D341Med (cell line): Measurements from ENCODE around the gene FCER1A.
"Not testable (repeated sequence)": the region's sequence is repeated elsewhere in the genome, so short reads cannot be mapped to it uniquely, and the experiment has no call there.

Experiments
- DNase-seq: peaks from one replicate; pipeline ENCODE4 v3.0.0; 2012; ENCODE audit warnings: low spot score

The FCER1A gene

DNA sequence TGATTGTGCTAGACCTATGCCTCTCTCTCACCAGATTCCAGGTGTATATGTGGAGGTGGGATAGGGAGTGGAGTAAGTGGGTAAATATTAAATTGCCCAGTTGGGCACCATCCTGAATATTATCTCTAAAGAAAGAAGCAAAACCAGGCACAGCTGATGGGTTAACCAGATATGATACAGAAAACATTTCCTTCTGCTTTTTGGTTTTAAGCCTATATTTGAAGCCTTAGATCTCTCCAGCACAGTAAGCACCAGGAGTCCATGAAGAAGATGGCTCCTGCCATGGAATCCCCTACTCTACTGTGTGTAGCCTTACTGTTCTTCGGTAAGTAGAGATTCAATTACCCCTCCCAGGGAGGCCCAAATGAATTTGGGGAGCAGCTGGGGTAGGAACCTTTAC is at the start of gene FCER1A:
TSS of gene FCER1A (plus strand) at position 242 of the 400 bp plus-strand sequence. CDS start at position 271, 29 bp downstream.
- DNase-seq: no peak

DNA sequence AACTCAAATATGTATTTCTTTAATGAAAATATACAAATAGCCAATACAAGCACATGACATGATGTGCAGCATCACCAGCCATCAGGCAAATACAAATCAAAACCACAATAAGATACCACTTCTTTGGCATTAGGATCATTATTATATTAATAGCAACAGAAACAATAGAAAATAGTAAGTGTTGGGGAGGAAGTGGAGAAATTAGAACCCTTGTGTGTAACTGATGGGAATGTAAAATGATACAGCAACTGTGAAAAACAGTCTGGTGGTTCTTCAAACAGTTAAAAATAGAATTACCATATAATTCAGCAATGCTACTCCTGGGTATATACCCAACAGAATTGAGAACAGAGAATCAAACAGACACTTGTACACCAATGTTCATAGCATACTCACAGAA is 40.8 kb upstream of the FCER1A start:
- no peak for DNase-seq

DNA sequence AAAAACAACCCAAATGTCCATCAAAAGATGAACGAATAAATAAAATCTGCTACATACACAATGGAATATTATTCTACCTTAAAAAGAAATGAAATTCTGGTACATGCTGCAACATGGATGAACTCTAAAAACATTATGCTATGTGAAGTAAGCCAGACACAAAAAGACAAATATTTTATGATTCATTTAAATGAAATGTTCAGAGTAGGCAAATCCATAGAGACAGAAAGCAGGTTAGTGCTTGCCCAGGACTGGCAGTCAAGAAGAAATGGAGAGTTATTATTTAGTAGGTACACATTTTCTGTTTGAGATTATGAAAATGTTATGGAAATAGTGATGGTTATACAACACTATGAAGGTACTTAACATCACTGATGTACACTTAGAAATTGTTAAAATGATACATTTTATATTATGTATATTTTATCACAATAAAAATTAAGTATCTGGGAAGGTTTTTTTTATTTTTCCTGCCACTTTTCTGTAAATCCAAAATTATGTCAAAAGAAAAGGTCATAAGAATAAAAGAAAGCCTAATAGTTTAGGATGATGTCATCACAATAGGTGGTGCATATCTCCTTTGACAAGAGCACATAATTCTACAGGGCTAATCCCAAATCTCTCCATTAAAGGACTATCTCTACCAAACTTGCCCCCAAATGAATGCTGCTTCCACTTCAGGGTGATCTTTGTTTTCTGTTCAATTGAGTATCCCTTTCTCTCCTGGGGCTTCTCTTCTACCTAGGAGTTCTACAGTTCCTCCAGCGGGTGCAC is 40.2 kb upstream of the FCER1A start:
- DNase-seq: no peak

DNA sequence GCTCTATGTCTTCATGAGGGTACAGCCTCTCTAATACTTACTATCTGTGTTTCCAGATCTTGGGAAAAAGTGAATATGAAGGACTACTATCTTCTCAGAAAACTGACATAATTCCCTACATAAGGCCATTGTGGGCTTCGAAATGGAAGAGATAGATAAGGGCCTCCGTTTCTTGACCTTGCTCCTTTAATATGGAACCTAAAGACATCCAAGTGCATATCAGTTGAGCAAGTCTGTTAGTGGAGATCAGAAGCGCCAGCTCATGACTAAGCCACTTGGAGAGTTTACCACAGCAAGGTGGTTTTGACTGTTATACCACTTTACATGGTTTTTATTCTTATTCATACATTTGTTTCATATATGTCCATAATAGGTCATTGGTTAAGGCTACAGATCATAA is 35.3 kb upstream of the FCER1A start:
- no peak for DNase-seq

DNA sequence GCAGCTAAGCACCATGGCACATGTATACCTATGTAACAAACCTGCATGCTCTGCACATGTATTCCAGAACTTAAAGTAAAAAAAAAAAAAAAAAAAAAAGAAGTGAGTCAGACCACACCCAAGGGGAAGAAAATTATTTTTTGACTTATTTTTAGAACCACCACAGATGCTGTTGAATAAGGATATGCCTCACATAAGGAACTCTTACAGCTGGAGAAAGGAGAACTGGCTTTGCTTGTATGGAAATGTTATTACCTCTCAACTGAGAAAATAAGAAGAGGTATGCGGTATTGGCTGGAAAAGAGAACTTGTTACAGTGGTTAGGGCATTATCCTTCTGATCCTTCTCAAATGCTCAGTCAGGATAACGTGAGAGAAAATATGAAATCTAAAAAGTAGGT is 27.5 kb upstream of the FCER1A start:
- DNase-seq: no peak

DNA sequence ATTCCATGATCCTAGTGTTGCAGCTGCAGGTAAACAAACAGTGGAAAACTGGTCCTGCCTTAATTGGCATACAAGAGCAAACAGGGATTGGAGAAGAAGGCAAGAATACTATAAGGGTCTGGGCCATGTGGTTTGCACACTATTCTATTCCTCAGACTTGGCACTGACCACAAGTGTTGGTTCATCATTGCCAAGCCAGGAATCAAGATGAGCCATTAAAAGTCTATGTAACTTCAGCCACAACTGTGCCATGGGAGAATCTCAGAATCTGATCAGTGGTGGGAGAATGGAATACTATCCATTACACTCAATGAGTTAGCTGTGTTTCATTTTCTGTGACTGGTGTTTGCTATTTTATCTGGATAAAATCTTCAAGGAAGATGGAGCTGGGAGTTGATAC is 26.2 kb upstream of the FCER1A start:
- DNase-seq: no peak

DNA sequence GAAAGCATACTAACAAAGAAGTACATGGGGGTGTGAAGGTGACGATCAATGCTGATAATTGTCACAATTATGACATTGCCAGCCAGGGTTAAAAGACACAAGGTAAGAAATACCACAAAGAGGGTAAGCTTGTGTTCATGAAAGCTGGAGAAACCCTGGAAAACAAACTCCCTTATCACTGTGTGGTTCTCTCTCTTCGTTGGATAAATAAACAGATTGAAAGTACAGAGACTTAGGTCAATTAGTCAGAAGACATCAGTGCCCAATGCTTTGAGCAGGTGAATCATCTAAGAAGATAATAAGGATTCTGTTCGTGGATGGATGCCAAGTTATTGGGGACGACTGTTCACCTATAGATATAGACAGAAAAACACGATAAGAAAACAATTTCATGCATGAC is 22.4 kb upstream of the FCER1A start:
- DNase-seq: no peak

DNA sequence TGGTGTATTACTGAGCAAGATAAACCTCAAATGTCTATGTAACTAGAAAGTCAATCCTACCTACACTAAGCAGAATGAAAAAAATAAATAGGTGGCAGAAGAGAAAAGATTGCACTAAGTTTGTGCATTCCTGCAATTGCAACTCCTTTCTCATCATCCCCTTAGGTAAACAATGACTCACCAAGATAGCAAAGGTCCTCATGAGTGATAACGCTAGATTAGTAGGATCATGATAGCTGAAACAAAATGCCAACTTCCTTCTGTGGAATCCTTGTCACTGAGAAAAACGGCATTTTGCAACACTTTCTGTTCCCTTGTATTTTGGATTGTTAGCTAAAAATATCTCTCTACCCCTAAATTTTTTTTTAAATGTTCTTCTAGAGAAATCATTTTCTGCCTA is 20.0 kb upstream of the FCER1A start:
- DNase-seq: no peak

DNA sequence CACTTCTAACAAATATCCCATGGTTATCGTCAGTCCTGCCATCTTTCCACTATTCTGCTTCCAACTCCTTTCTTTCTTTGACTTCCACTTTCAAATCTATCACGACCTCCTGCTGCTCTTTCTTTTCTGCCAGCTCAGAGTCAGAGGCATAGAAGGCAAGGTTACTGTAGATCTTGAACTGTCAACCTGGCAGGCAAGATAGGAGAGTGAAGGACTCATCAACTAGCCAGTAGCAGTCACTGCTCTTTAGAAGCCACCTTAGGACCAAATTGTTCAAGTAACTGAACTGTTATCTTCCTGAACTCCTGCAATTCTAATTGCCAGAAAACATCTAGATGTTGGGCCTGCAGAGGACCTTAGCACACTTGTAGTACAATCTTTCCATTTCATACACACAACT is 13.1 kb upstream of the FCER1A start:
- DNase-seq: no peak

DNA sequence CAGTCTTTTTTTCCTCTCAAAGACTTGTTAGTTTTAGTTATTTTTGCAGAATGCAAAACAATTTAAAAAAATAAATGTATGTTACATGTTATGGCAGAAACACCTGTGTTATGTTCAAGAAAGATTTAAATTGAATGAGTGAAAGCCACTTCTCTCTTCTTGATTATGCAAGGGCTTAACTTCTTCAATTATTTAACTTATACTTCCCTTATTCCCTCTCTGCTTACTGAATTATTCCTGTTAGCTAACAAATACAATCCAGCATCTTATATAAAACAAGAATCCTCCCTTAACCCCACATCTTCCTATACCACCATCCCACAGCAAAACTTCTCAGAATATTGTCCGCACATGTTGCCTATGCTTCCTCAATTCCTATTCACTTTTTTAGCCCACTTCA is 10.7 kb upstream of the FCER1A start:
- DNase-seq: no peak

DNA sequence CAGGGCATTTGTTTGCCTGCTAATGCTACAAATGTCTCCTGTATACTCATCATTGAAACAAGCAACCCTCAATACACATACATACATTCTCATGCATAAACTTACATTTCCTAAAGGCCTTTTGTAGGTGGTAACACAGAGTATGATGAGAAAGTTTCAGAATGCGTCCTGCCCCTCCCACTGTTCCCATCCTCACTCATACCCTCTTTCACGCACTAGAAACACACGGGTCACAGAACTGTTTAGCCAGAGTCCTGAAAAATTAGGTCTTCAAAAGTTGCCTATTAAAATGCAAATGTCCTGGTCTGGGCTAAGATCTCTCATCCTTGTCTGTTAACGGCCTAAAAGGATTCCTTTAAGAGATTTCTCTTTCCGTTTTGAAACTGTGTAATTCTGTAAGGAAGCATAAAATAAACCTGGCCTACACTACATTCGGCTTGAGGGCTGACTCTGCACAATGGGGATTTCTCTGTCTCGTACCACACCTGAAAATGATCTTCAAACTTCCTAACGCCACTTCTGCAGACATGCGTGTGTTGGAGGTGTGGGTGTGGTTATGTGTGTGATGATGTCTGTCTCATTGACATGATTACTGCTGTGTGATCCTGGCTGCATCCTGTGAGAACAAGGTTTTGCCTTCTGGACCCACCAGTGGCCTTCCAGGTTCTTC is 5.3 kb upstream of the FCER1A start:
- no peak for DNase-seq

DNA sequence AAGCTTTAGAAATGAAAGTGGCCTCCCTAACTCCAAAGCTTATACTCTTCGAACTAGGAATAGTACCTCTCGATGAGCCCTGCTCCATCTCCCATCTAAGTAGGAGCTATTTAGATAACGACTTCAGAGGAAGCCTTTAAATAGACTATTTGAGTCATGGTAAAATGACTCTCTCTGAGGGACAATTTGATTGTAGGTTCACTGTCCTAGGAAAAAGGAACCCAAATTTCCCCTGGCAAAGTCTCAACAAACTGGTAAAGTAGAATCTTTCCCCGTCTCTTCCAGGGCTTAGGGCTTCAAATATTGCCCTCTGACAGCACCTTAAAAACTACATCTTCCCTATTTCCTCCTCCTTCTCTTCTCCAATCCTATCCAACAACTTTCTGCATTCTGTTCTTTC is 2.0 kb upstream of the FCER1A start:
- no peak for DNase-seq

DNA sequence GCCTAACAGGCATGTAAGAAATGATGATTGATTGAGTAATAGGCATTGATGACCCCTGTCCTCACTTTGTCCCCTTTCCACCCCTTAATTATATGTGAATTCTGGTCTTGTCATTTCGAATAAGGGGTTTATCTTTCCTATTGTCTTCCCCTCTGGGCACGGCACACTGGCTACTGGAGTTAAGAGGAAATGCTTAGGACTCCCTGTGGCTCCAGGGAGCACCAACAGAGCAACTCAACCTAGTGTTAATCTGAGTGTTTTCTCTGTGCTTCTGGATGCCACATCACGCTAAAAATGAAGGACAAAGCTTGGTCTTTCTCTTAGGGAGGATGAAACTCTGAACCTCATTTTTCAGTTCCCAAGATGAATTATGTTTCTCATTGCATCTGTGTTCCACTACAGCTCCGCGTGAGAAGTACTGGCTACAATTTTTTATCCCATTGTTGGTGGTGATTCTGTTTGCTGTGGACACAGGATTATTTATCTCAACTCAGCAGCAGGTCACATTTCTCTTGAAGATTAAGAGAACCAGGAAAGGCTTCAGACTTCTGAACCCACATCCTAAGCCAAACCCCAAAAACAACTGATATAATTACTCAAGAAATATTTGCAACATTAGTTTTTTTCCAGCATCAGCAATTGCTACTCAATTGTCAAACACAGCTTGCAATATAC is 5.3 kb downstream of the FCER1A start:
- DNase-seq: no peak

DNA sequence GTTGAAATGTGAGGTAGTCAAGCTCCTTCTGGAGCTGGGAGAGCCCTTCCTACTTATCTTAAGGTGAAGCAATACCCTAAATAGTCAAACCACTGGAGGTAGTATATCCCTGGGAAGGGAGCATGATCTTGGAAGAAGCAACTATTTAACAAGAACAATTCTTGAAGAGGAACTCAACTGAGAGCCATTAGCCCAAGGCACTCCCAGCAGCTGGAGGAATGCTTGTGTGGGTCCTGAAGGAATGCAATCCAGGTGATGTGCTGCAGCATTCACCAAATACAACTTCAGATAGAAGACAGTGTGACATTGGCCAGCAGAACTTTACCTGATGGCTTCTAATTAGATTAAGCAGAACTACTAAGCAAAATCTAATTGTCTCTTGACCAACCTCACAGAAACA is 9.5 kb downstream of the FCER1A start:
- no peak for DNase-seq

DNA sequence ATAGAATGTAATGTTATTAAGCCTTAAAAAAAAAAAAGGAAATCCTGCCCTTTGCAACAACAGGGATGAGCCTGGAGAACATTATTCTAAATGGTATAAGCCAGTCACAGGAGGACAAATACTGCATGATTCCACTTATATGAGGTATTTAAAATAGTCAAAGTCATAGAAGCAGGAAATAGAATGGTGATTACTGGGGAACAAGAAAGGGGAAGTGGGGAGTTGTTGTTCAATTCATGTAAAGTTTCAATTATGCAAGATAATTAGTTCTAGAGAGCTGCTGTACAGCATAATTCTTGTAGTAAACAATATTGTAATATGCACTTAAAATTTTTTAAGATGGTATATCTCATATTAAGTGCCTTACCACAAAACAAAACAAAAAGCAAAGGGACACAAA is 13.2 kb downstream of the FCER1A start:
- no peak for DNase-seq

DNA sequence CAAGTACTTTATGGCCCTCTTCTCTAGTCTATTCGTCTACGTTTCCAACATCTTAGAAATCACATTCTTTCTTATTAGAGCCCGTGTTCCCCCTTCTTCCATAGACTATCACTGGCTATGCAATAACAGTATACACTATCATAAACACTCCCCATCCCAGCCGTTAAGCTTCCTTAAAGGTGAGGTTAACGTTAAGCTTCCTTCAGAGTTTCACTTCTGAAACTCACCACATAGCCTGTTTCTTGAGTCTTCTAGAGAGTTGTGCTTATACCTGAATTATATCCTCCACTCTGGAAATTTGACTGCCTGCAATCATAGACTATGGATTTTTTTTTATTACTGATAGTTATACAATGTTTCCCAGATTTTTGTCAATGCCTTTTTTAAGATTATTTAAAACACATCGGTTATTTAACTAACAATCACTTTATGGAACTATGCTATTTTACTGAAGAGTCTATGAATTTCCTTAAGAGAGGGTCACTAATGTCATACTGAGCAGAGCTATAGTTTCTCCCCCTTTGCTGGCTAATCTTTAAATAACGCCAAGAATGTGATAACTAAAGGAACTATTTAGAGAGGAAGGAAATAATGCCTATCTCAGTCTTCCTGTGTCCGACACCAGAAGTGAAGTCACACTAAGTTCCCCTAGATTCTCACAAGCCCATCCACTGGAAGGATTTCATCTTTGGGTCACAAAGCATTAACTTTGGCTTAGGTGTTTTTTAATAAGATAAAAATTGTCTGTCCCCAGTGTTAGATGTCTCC is 16.8 kb downstream of the FCER1A start:
- DNase-seq: no peak

DNA sequence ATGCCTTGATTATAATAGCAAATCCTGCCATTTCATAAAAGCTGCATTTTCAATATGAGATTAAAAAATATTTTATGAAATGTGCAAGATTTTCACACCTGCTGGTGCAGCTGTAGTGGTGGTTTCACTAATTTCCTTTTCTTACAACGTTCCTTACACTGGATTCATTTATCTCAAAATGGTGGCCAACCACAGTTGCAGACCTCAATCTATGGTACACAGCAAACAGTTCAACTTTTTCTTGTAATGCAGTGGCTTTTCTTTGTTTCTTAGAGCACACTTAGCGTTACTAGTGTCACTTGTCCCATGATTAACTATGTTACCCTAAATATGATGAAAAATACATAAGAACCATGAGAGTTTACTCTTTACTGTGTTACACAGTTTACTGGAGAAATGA is 32.7 kb downstream of the FCER1A start:
- DNase-seq: no peak

DNA sequence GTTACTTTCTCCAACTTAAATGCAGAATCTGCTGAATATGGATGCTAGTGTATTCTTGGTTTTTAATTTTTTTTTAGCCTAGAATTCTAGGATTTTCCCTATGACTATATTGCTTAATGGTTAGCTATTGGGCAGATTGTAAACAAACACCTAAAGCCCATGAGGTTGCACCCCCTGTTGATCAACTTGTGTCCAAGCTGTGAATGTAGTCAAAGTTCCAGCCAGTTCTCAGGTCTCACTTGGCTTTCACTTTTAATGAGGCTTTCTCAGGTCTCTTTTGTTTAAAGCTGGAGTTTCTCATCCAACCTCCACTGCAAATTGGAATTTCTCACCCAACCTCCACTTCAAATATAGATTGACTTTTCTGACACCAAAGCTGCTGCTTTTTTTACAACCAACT is 35.9 kb downstream of the FCER1A start:
- DNase-seq: no peak

DNA sequence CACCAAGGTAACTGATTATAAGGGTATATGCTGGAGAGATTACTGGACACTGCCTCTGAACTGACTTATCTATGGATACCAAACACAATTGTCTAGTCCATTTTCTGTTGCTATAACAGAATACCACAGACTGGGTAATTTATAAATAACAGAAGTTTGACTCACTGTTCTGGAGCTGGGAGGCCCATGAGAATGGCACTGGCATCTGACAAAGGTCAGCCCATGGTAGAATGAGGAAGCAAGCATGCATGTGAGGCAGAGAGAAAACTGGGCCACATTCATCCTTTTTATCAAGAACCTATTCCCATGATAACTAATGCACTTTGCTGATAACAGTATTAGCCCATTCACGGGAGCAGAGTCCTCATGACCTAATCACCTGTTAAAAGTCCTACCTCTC is 37.4 kb downstream of the FCER1A start:
- DNase-seq: no peak

DNA sequence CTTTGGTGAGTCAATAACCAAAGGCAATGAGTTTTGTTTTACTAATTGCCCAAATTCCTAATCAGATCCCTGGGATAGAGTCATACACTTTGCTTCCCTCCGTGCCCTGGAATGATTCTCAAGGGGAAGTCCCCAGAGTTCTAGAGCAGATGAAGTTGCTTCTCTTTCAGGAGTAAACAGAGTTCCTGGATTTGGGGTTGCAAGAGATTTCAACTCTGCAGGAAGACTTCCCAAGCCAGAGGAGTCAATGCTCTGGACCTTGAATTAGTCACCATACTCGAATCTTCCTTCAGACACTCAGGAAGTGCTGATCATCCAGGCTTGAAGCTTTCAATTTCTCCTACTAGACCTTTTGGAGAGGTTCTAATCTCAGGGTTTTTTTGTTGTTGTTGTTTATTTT is 39.6 kb downstream of the FCER1A start:
- no peak for DNase-seq

DNA sequence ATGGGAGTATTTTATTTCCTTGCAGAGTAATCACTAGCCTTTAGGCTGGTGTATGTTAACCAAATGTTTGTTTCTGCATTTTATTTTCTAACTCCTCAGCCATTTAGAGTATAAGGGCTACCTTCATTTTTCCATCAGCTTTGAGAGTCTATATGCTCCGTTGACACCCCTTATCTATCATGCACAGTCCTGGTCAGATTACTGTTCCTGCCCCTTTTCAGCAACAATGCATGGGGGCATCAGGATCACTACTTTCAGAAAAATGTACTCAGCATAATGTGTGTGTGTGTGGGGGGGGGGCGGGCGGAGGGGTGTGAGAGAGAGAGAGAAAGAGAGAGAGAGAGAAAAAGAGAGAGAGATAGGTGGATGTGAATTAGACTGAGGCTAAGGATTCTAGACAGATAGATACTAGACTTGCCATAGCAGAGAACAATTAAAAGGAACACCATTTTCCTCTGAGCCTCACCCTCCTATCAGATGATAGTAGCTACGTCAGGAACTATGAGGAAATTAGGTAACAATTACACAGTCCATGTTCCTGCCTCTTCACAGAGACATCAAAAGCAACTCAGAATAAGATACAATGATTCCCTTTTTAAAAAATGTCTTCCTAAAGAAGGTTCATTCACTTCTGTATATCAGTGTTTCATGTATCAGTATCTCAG is 40.8 kb downstream of the FCER1A start:
- DNase-seq: no peak

DNA sequence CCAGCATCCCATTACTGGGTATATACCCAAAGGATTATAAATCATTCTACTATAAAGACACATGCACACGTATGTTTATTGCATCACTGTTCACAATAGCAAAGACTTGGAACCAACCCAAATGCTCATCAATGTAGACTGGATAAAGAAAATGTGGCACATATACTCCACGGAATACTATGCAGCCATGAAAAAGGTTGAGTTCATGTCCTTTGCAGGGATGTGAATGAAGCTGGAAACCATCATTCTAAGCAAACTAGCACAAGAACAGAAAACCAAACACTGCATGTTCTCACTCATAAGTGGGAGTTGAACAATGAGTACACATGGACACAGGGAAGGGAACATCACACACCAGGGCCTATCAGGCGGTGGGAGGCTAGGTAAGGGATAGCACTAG is 47.2 kb downstream of the FCER1A start:
- not testable (repeated sequence) for DNase-seq
